GM21786 (cell line): Measurements from ENCODE around the gene MYH6.

Experiments used
- ATAC-seq: cut with Tn5 transposase; IDR thresholded peaks from one replicate; pipeline ENCODE4 v1.9.1; 2021; ENCODE audit not compliant: unreplicated experiment

The MYH6 gene

DNA sequence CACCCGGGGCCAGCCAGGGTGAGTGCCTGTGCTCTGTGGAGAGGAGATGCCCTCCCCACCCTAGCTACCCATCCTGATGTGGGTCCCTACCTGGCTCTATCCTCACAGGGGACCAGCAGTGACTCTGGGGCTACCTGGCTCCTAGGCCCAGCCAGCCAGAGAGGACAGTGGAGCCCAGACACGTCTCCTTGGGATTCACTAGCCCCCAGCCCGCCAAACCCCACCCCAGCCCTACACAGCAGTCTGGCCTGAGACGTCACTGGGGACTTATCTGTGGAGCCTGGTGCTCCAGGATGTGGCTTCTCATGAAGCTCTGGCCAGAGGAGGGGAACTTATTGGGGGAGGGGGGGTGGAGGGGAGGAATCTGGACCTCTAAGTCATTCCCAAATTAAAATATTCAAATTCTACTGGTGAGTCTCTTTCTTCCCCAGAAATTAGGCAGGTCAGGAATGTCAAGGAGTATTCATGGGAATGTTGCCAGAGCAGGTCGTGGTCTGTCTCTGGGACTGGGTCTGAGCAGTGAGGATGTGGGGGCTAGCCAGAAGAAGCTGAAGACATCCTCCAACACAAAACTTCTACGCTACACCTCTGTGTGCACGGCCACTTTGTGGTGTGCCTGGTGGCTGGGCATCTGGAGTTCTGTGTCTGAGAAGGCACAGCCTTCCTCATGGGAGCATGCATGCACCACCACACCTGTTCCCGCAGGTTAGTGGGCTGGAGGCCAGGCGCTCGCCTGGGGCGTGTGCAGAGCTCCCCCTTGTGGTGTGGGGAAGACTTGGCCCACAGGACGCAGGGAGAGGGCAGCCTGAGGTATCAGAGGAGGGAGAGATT lies 28.5 kb downstream of the MYH6 start:
- ATAC-seq: no peak

- ATAC-seq: no peak
Observed at GRCh38 chr14:23378612-23379220, 29.4 kb downstream of the MYH6 start.

DNA sequence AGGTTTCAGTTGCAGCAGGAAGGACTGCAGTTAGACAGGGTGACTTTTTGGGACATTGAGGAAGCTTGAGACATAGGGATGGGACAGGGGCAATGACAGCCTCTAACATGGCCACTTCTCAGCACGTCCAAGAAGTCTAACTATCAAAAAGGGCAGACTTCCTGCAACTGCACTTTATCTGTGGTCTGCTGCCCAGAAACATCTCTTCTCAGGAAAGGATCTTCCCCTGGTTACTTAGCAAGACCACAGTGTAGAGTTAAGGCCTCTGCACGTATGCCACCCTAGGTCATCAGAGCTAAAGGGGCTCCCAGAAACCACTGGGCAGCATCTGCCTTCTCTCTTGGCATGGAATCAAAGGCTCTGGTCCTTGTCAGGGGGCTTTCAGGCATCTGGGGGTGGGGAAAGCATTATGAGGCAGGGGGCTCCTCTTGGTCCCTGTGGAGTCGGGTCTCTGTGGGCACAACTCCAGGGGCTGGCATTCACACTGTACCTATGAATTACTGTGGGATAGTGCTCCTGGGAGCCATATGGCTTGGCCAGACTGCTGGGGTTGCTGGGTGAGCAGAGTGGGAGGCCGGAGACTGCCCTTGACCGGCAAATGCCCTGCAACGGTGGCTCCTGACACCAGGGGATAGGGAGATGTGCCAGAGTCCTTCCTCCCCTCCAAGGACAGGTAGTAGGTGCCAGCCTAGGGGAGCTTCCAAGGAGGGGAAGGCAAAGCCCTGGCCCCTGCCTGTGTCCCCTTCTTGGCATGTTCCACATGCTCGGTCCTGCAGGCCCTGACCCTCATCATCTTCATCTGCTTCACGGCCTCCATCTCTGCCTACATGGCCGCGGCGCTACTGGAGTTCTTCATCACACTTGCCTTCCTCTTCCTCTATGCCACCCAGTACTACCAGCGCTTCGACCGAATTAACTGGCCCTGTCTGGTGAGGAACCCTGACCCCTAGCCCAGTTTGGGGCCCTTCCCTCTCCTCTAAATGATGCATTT lies 30.2 kb downstream of the MYH6 start:
- no peak for ATAC-seq

DNA sequence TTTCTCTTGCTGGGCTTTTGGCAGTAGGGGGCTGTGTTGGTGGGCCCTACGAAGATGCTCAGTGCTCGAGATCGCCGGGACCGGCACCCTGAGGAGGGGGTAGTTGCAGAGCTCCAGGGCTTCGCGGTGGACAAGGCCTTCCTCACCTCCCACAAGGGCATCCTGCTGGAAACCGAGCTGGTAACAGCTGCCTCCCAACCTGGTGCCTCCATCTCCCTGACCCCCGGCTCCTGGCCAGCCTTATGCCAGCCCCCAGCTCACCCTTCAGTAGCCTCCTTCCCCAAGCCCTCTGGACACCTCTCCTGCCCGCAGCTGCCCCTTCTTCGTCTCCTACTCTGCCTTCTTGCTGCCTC lies 30.9 kb downstream of the MYH6 start:
- no peak for ATAC-seq

GRCh38 chr14:23376482-23377197 lies 31.4 kb downstream of the MYH6 start, which contains the start of gene CMTM5:
TSS of gene CMTM5 (plus strand) at chr14:23377046. CDS start at chr14:23377252, 206 bp downstream.
- ATAC-seq: no peak

DNA sequence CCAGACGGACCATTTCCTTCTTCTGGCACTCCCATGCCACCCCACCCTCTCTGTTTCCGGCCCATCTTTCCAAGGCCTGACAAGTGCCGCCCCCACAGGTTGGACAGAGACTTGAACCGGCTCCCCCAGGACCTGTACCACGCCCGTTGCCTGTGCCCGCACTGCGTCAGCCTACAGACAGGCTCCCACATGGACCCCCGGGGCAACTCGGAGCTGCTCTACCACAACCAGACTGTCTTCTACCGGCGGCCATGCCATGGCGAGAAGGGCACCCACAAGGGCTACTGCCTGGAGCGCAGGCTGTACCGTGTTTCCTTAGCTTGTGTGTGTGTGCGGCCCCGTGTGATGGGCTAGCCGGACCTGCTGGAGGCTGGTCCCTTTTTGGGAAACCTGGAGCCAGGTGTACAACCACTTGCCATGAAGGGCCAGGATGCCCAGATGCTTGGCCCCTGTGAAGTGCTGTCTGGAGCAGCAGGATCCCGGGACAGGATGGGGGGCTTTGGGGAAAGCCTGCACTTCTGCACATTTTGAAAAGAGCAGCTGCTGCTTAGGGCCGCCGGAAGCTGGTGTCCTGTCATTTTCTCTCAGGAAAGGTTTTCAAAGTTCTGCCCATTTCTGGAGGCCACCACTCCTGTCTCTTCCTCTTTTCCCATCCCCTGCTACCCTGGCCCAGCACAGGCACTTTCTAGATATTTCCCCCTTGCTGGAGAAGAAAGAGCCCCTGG lies 32.4 kb downstream of the MYH6 start:
- no peak for ATAC-seq

DNA sequence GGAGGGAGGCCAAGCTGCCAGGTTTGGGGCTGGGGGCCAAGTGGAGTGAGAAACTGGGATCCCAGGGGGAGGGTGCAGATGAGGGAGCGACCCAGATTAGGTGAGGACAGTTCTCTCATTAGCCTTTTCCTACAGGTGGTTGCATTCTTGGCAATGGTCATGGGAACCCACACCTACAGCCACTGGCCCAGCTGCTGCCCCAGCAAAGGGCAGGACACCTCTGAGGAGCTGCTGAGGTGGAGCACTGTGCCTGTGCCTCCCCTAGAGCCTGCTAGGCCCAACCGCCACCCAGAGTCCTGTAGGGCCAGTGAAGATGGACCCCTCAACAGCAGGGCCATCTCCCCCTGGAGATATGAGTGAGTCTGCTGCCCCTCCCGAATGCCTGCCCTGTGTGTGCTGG lies 35.0 kb downstream of the MYH6 start:
- no peak for ATAC-seq

DNA sequence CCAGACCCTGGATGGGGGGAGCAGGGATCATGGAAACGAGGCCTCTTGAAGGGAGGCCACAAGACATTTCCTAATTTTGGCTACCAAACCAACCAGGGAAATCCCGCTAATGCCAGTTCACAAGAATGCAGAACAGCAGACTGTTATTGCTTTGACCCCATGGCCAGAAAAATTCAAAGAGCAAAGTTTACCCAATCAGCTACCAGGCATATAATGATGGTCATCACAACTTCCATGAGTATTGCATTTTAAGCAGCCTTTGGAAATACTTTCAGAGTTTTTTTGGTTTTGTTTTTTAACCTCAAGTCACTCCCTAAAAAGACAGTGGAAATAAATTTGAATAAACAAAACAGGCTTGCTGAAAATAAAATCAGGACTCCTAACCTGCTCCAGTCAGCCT lies 35.6 kb downstream of the MYH6 start, which contains the start of gene IL25:
Gene IL25, plus strand, starts transcription at position 301 of the 400 bp plus-strand sequence.
- no peak for ATAC-seq

GRCh38 chr14:23371865-23372264 lies 36.2 kb downstream of the MYH6 start:
- no peak for ATAC-seq

DNA sequence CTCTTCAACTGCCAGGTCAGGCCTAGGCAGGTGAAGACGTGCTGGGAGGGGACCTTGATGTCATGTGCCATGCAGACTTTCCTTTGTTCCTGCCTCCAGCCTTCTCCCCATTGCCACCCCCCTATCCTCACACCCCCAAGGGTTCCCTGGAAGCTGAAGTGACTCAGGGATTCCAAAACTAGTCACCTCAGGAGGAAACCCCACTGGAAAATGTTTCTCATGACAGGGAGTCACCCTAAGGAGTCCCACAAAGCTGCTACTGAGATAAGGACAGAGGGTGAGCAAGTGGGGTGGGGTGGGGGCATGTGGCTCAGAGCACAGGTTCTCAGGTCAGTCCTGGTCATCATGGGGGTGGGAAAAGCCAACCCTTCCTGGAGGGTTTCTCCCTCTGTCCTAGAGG lies 37.9 kb downstream of the MYH6 start:
- ATAC-seq: no peak

DNA sequence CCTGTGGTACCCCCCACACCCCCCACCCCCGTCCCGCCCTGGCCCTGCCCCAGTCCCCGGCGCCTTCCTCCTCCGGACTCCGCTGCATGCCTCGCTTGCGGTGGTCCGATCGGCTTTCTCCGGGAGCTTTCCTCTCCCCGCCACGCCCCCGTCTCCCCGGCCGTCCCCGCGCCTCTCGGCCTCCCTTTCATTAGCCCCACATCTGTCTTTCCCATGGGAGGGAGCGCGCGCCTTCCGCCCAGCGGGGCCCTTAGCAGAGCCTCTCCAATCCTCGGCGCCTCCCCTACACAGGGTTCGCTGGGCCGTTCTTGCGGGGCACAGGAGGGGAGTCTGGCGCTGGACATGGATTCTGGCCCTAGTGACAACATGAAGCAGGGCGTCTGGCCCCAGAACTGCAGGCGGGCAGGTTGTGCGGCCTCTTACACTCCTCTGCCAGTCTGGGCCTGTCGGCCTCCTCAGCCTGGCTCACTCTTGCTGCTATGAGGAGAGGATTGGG lies 41.6 kb downstream of the MYH6 start:
- ATAC-seq: no peak

GRCh38 chr14:23365732-23366425 lies 42.2 kb downstream of the MYH6 start:
- ATAC-seq: no peak

GRCh38 chr14:23365036-23365731 lies 42.9 kb downstream of the MYH6 start, which contains the start of gene EFS:
TSS of gene EFS (minus strand) at chr14:23365172. CDS start at chr14:23365025, 147 bp downstream.
- ATAC-seq: no peak

- ATAC-seq: no peak
Observed at GRCh38 chr14:23364164-23365035, 43.7 kb downstream of the MYH6 start.

- no peak for ATAC-seq
Observed at GRCh38 chr14:23362200-23362599, 45.9 kb downstream of the MYH6 start.

DNA sequence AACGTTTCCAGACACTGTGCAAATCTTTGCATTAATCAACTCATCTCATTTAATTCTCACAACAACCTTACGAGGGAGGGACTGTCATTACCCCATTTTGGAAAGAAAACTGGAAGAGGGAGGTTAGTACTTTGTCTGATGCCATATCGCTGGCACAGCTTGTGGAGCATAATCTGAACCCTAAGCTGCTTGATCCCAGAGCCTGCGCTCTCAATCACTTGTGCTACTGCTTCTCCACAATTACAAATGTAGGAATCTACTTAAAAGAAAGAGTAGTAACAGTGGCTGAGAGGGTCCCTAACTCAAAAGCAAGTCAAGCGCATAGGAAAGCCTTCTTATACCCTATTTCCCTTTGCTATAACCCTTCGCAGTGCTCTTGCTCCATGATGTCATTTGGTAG lies 46.3 kb downstream of the MYH6 start:
- no peak for ATAC-seq

GRCh38 chr14:23361320-23361719 lies 46.8 kb downstream of the MYH6 start:
- ATAC-seq: no peak

DNA sequence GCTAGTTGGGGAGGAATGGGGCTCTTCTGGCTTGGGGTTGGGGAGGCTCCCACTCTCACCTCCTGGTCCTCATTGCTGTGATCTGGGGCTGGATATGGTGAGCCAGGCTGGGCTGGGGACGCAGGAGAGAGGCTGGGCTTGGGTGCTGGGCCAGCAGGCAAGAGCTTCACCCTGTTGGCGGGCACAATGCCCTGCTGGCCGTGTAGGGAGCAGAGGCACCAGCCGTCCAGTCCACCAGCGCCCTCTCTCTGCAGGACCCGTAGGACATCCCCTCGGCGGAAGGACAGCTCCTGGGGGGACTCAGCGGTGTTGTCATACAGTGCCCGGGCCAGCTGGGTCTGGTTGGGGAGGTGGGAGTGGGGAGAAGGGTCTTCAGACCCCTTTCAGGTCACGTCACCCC lies 47.6 kb downstream of the MYH6 start:
- ATAC-seq: no peak
